ENCODE results near the gene RRN3.
"Not testable (repeated sequence)": the region's sequence is repeated elsewhere in the genome, so short reads cannot be mapped to it uniquely, and the experiment has no call there.

- not testable (repeated sequence) for TF ChIP-seq JUN (IDR thresholded peaks at IDR 0.05; ENCODE audit: borderline replicate concordance, low read depth, low read length); JUN (CRISPR knock-in tag; IDR thresholded peaks at IDR 0.05; ENCODE audit: borderline replicate concordance); ZNF280B (CRISPR knock-in tag; IDR thresholded peaks at IDR 0.05); TAF1 (IDR thresholded peaks at IDR 0.05; ENCODE audit: control insufficient read depth, extremely low read depth, insufficient read depth, low read length, severe bottlenecking); CHD4 (IDR thresholded peaks at IDR 0.05; ENCODE audit: insufficient read depth, insufficient replicate concordance, low read depth, low read length, poor library complexity, severe bottlenecking); FOXM1 (IDR thresholded peaks at IDR 0.05; ENCODE audit: low read depth); FOXM1 (CRISPR knock-in tag; IDR thresholded peaks at IDR 0.05; ENCODE audit: low read depth); PCBP1 (IDR thresholded peaks at IDR 0.05; ENCODE audit: low read depth, low read length, poor library complexity, severe bottlenecking); E2F4 (CRISPR knock-in tag; IDR thresholded peaks at IDR 0.05; ENCODE audit: low read depth); ZFPM2 (CRISPR knock-in tag; IDR thresholded peaks at IDR 0.05); SRSF3 (IDR thresholded peaks at IDR 0.05; ENCODE audit: insufficient read depth, low read length); CTCF (IDR thresholded peaks at IDR 0.05 in 2 of 3, conservative IDR thresholded peaks at IDR 0.05 in 1 of 3; ENCODE audit: insufficient read depth in 2 of 3, low read depth in 1 of 3, low read length in 3 of 3)
- TF ChIP-seq, protein P1, sequence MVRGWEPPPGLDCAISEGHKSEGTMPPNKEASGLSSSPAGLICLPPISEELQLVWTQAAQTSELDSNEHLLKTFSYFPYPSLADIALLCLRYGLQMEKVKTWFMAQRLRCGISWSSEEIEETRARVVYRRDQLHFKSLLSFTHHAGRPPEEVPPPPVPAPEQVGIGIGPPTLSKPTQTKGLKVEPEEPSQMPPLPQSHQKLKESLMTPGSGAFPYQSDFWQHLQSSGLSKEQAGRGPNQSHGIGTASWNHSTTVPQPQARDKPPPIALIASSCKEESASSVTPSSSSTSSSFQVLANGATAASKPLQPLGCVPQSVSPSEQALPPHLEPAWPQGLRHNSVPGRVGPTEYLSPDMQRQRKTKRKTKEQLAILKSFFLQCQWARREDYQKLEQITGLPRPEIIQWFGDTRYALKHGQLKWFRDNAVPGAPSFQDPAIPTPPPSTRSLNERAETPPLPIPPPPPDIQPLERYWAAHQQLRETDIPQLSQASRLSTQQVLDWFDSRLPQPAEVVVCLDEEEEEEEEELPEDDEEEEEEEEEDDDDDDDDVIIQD (CRISPR knock-in tag; IDR thresholded peaks at IDR 0.05), result not testable (repeated sequence)
These were observed 6.4 kb upstream of the RRN3 start for GRCh38 chr16:15100372-15100987.
